HUES64 (cell line): Measurements from ENCODE around the gene UBE2B. TPM values are rescaled to one million over a fixed set of nuclear protein-coding genes. Genes with fewer than 3 reads are reported as not detected.
"Not testable (repeated sequence)": the region's sequence is repeated elsewhere in the genome, so short reads cannot be mapped to it uniquely, and the experiment has no call there.

Experiments used
- H3K27ac ChIP-seq: 2 replicates; pipeline ENCODE4 v1.7.0; 2013; ENCODE audit warnings: low read depth, low read length, inconsistent platforms
- H3K27me3 ChIP-seq: 2 replicates; pipeline ENCODE4 v1.6.1; 2013; ENCODE audit warnings: mild to moderate bottlenecking, low read length; ENCODE audit not compliant: insufficient read depth
- H3K36me3 ChIP-seq: 2 replicates; pipeline ENCODE4 v1.6.1; 2013; ENCODE audit warnings: mild to moderate bottlenecking, low read length; ENCODE audit not compliant: insufficient read depth
- H3K4me1 ChIP-seq: 2 replicates; pipeline ENCODE4 v1.6.1; 2013; ENCODE audit warnings: mild to moderate bottlenecking, low read length, moderate library complexity; ENCODE audit not compliant: insufficient read depth
- H3K4me3 ChIP-seq: 2 replicates; pipeline ENCODE4 v1.5.1; 2013; ENCODE audit warnings: mild to moderate bottlenecking, low read length, moderate library complexity
- H3K9ac ChIP-seq: 2 replicates; pipeline ENCODE4 v1.6.1; 2013; ENCODE audit warnings: mild to moderate bottlenecking, low read depth, low read length
- H3K9me3 ChIP-seq: 2 replicates; pipeline ENCODE4 v1.6.1; 2013; ENCODE audit warnings: low read depth, low read length; ENCODE audit not compliant: insufficient read depth
- WGBS: fragments of 150-250, 120-280 bp; methylation state at CpG from one replicate; pipeline ENCODE4 v1.1.7; 2013; ENCODE audit warnings: missing lambda C conversion rate; 5-methylcytosine and 5-hydroxymethylcytosine counted together
- polyA plus RNA-seq, 2 experiments: library from polyadenylated mRNA; stranded (reverse); fragments of 50-300 nt; gene quantifications; one replicate each; pipeline ENCODE4 v1.2.3, GENCODE V29; 2013

The UBE2B gene
- polyA plus RNA-seq (2013, experiment 1 of 2), result 49.5 TPM
- polyA plus RNA-seq (2013, experiment 2 of 2), result 50.1 TPM

DNA sequence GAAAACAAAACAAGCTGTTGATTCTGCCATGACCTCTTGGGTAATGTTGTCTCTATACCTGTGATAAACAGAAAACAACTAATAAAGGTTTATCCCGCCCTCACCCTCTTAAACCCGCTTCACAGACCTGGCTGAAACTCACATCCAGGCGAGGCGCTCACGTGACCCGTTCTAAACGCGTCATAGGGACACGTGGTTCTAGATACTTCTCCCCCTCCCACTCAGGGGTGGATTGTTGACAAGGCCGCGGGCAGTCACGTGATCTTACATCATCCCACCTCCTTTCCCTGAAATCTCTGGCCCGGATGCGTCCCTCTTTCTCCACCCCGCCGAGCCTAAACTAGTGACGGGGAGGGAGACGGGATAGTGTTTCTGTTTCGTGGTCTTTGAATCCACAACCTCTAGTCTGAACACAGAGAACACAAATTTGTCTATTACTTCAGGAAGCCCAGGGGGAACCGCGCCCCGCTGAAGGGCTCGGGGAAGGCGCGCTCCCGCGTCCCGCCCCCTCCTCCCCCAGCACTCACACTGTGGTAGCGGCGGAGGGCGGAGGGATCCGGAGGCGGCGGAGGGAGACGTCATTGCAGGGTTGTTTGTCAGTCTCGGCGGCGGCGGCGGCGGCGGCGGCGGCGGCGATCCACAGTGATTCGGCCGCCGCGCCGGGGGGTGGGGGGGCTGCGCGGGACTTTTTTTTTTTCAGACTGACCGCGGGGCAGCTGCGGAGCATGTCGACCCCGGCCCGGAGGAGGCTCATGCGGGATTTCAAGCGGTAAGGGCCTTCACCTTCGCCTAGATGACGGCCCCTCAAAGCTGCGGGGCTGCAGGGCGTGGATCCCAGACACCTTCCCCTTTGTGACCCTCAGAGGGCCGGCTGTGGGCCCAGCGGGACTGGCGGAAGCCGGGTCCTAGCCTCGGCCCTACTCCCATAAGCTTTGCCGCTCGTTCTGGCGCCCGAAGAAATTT lies at the start of gene UBE2B:
Gene UBE2B, plus strand, starts transcription at position 699 of the 963 bp plus-strand sequence. Its CDS starts 27 bp downstream, at position 726.
- peak within 1 kb of the TSS; percentile 95 for H3K9ac ChIP-seq
- H3K4me1 ChIP-seq, result peaks cover 13% of the 10 kb centered on the region
- H3K4me3 ChIP-seq, result peak within 1 kb of the TSS; percentile 95
- H3K36me3 ChIP-seq, result peaks cover 17% of the 10 kb centered on the region
- H3K27ac ChIP-seq, result peak within 1 kb of the TSS; percentile 99
- no peaks in the 10 kb centered on the region for H3K27me3 ChIP-seq
- WGBS, result under 1% methylated on average over 67 of the region's 74 CpGs
- no peaks in the 10 kb centered on the region; the same call in 1 of the 2 replicates for H3K9me3 ChIP-seq

GRCh38 chr5:134327327-134327726 lies 44.0 kb upstream of the UBE2B start:
- Histone ChIP-seq H3K4me1 (no peaks in the 10 kb centered on the region), H3K27ac (no peak overlapping the region), H3K4me3 (no peak overlapping the region), H3K36me3 (no peaks in the 10 kb centered on the region), H3K27me3 (no peaks in the 10 kb centered on the region), H3K9ac (no peak overlapping the region), H3K9me3 (peaks cover 25% of the 10 kb centered on the region)

DNA sequence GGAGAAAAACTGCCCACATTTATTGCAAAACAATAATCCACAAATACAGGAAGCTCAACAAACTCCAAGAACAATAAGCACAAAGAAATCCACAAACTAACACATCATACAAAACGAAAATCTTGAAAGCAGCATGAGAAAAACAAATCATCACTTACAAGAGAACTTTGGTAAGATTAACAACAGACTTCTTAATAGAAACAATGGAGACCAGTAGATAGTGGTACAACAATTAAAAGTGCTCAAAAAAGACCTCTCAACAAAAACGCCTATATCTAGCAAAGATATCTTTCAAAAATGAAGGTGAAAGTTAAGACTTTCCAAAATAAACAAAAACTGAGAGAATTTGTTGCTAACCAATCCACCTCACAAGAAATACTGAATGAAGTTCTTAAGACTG lies 42.8 kb upstream of the UBE2B start:
- Histone ChIP-seq H3K4me3 (no peak overlapping the region), H3K9ac (no peak overlapping the region), H3K4me1 (no peaks in the 10 kb centered on the region), H3K27ac (no peak overlapping the region), H3K27me3 (no peaks in the 10 kb centered on the region), H3K9me3 (peaks cover 25% of the 10 kb centered on the region), H3K36me3 (no peaks in the 10 kb centered on the region)
- WGBS, result 85% methylated on average over 1 of the region's 2 CpGs

DNA sequence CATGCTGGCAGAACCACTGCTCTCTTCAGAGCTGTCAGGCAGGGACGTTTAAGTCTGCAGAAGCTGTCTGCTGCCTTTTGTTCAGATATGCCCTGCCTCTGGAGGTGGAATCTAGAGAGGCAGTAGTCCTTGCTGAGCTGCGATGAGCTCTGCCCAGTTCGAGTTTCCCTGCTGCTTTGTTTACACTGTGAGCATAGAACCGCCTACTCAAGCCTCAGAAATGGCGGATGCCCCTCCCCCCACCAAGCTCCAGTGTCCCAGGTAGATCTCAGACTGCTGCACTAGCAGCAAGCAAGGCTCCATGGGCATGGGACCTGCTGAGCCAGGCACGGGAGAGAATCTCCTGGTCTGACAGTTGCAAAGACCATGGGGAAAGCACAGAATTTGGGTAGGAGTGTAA lies 34.5 kb upstream of the UBE2B start:
- not testable (repeated sequence) for H3K9ac ChIP-seq, H3K4me3 ChIP-seq, H3K4me1 ChIP-seq, H3K36me3 ChIP-seq, H3K27ac ChIP-seq, H3K27me3 ChIP-seq
- peaks cover 22% of the 10 kb centered on the region for H3K9me3 ChIP-seq
- 72% methylated on average over 6 of the region's 6 CpGs for WGBS

DNA sequence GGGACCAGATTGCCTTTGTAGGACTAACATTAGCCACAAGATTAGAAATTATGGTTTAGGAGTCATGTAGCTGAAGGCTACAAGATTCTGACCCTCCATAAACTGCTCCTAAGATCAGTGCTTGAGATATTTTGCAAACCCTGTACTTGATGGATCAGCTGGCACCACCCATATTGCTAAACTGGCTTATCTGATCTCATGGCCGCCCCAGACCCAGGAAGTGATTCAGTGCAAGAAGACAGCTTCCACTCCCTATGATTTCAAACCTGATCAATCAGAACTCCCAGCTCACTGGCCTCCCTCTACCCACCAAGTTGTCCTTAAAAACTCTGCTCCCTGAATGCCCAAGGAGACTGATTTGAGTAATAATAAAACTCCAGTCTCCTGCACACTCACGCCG lies 27.9 kb upstream of the UBE2B start:
- H3K4me1 ChIP-seq, H3K9me3 ChIP-seq, H3K4me3 ChIP-seq, H3K36me3 ChIP-seq, H3K27me3 ChIP-seq, H3K9ac ChIP-seq, H3K27ac ChIP-seq: not testable (repeated sequence)
- WGBS, result 94% methylated on average over 3 of the region's 3 CpGs

DNA sequence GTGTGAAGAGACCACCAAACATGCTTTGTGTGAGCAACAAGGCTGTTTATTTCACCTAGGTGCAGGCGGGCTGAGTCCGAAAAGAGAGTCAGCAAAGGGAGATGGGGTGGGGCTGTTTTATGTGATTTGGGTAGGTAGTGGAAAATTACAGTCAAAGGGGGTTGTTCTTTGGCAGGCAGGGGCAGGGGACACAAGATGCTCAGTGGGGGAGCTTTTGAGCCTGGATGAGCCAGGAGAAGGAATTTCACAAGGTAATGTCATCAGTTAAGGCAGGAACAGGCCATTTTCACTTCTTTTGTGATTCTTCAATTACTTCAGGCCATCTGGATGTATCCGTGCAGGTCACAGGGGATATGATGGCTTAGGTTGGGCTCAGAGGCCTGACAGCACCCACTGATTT lies 25.9 kb upstream of the UBE2B start:
- not testable (repeated sequence) for H3K4me1 ChIP-seq, H3K4me3 ChIP-seq, H3K36me3 ChIP-seq, H3K9me3 ChIP-seq, H3K27me3 ChIP-seq
- H3K9ac ChIP-seq, result peak overlapping the region; percentile 42; the same call in 1 of the 2 replicates
- WGBS, result 34% methylated on average over 3 of the region's 3 CpGs
- peak overlapping the region; percentile 49; the same call in 1 of the 2 replicates for H3K27ac ChIP-seq

- peak overlapping the region; percentile 42; the same call in 1 of the 2 replicates for H3K9ac ChIP-seq
- no peak overlapping the region for H3K4me3 ChIP-seq
- peaks cover 9% of the 10 kb centered on the region for H3K4me1 ChIP-seq
- 39% methylated on average over 2 of the region's 2 CpGs for WGBS
- no peaks in the 10 kb centered on the region for H3K27me3 ChIP-seq
- peak overlapping the region; percentile 49; the same call in 1 of the 2 replicates for H3K27ac ChIP-seq
- peaks cover 3% of the 10 kb centered on the region; the same call in 1 of the 2 replicates for H3K36me3 ChIP-seq
- no peaks in the 10 kb centered on the region for H3K9me3 ChIP-seq
These were observed 25.4 kb upstream of the UBE2B start for GRCh38 chr5:134345996-134346395.

- H3K9me3 ChIP-seq, result no peaks in the 10 kb centered on the region
- H3K27me3 ChIP-seq, result no peaks in the 10 kb centered on the region
- no peak overlapping the region for H3K4me3 ChIP-seq
- H3K27ac ChIP-seq, result no peak overlapping the region
- peaks cover 9% of the 10 kb centered on the region for H3K4me1 ChIP-seq
- no peak overlapping the region for H3K9ac ChIP-seq
- 96% methylated on average over 4 of the region's 4 CpGs for WGBS
- H3K36me3 ChIP-seq, result peaks cover 3% of the 10 kb centered on the region; the same call in 1 of the 2 replicates
These were observed 21.9 kb upstream of the UBE2B start for GRCh38 chr5:134349463-134349862.

- no peaks in the 10 kb centered on the region for H3K36me3 ChIP-seq
- no peak overlapping the region for H3K27ac ChIP-seq
- H3K4me1 ChIP-seq, result no peaks in the 10 kb centered on the region
- no peak overlapping the region for H3K4me3 ChIP-seq
- H3K9ac ChIP-seq, result no peak overlapping the region
- H3K9me3 ChIP-seq, result no peaks in the 10 kb centered on the region
- WGBS, result 99% methylated on average over 5 of the region's 5 CpGs
- no peaks in the 10 kb centered on the region for H3K27me3 ChIP-seq
These were observed 15.7 kb upstream of the UBE2B start for GRCh38 chr5:134355681-134356080.

- Histone ChIP-seq H3K9ac (no peak overlapping the region), H3K27me3 (no peaks in the 10 kb centered on the region), H3K36me3 (no peaks in the 10 kb centered on the region), H3K4me1 (peaks cover 9% of the 10 kb centered on the region), H3K9me3 (no peaks in the 10 kb centered on the region; the same call in 1 of the 2 replicates), H3K27ac (no peak overlapping the region), H3K4me3 (no peak overlapping the region)
- WGBS, result 88% methylated on average over 1 of the region's 1 CpG
These were observed 5.8 kb upstream of the UBE2B start for GRCh38 chr5:134365604-134366003.

- Histone ChIP-seq H3K4me3 (peak overlapping the region; percentile 95), H3K9me3 (no peaks in the 10 kb centered on the region; the same call in 1 of the 2 replicates), H3K27ac (peak overlapping the region; percentile 99; the same call in 1 of the 2 replicates), H3K4me1 (peaks cover 17% of the 10 kb centered on the region), H3K9ac (peak overlapping the region; percentile 92), H3K27me3 (no peaks in the 10 kb centered on the region), H3K36me3 (peaks cover 13% of the 10 kb centered on the region)
- 45% methylated on average over 5 of the region's 5 CpGs for WGBS
These were observed 978 bp upstream of the UBE2B start for GRCh38 chr5:134370311-134370870.
